Embryonic facial prominence (tissue), 1 donor: ENCODE measurements around the gene SIRPA.

Experiments
- DNase-seq: peaks from one replicate; pipeline ENCODE4 v3.0.0-alpha.2; 2016; ENCODE audit errors: extremely low spot score

Gene SIRPA

GRCh38 chr20:1894951-1895673 lies at the start of gene SIRPA:
Gene SIRPA (plus strand): TSS chr20:1895407. CDS start chr20:1895448, 41 bp downstream.
- peak; percentile 66 for DNase-seq

- no peak for DNase-seq
Measured at GRCh38 chr20:1845701-1846100, 49.5 kb upstream of the SIRPA start.

- DNase-seq, result no peak
Measured at GRCh38 chr20:1846341-1846740, 48.9 kb upstream of the SIRPA start.

- no peak for DNase-seq
Measured at GRCh38 chr20:1846876-1847275, 48.3 kb upstream of the SIRPA start.

- DNase-seq, result no peak
Measured at GRCh38 chr20:1847780-1848179, 47.4 kb upstream of the SIRPA start.

GRCh38 chr20:1848373-1848772 lies 46.8 kb upstream of the SIRPA start:
- DNase-seq, result no peak

GRCh38 chr20:1851396-1851795 lies 43.8 kb upstream of the SIRPA start:
- no peak for DNase-seq

GRCh38 chr20:1853473-1853872 lies 41.7 kb upstream of the SIRPA start:
- DNase-seq, result no peak

GRCh38 chr20:1854246-1854645 lies 41.0 kb upstream of the SIRPA start:
- no peak for DNase-seq

- DNase-seq, result no peak
Measured at GRCh38 chr20:1855109-1855508, 40.1 kb upstream of the SIRPA start.

- DNase-seq, result no peak
Measured at GRCh38 chr20:1855690-1856089, 39.5 kb upstream of the SIRPA start.

- DNase-seq, result no peak
Measured at GRCh38 chr20:1856424-1856823, 38.8 kb upstream of the SIRPA start.

- DNase-seq, result no peak
Measured at GRCh38 chr20:1857466-1857865, 37.7 kb upstream of the SIRPA start.

- DNase-seq, result no peak
Measured at GRCh38 chr20:1858871-1859270, 36.3 kb upstream of the SIRPA start.

- DNase-seq, result no peak
Measured at GRCh38 chr20:1860446-1860845, 34.8 kb upstream of the SIRPA start.

GRCh38 chr20:1861347-1861976 lies 33.7 kb upstream of the SIRPA start:
- no peak for DNase-seq

- no peak for DNase-seq
Measured at GRCh38 chr20:1861996-1862662, 33.1 kb upstream of the SIRPA start.

GRCh38 chr20:1862663-1863053 lies 32.5 kb upstream of the SIRPA start:
- peak; percentile 52 for DNase-seq

GRCh38 chr20:1863296-1863695 lies 31.9 kb upstream of the SIRPA start:
- no peak for DNase-seq

- no peak for DNase-seq
Measured at GRCh38 chr20:1866834-1867233, 28.4 kb upstream of the SIRPA start.

- DNase-seq, result no peak
Measured at GRCh38 chr20:1867495-1868260, 27.5 kb upstream of the SIRPA start.

GRCh38 chr20:1868856-1869255 lies 26.4 kb upstream of the SIRPA start:
- no peak for DNase-seq
